DMS153 treated with DMSO at 0.1 percent for 48 hours (cell line): ENCODE measurements around the gene SEC14L2.
"Not testable (repeated sequence)": the region's sequence is repeated elsewhere in the genome, so short reads cannot be mapped to it uniquely, and the experiment has no call there.

Source experiments
- DNase-seq: peaks from one replicate; lab custom pipeline; 2025; ENCODE audit not compliant: unreplicated experiment; lab: John Stamatoyannopoulos, UW

The SEC14L2 gene

GRCh38 chr22:30373331-30374325 lies 23.2 kb upstream of the SEC14L2 start:
- DNase-seq, result no peak

- no peak for DNase-seq
Observed at GRCh38 chr22:30375312-30375849, 21.4 kb upstream of the SEC14L2 start.

GRCh38 chr22:30380011-30380410 lies 16.8 kb upstream of the SEC14L2 start:
- DNase-seq, result no peak

GRCh38 chr22:30381264-30381663 lies 15.6 kb upstream of the SEC14L2 start:
- no peak for DNase-seq

GRCh38 chr22:30382340-30382739 lies 14.5 kb upstream of the SEC14L2 start:
- no peak for DNase-seq

GRCh38 chr22:30383061-30383460 lies 13.8 kb upstream of the SEC14L2 start:
- DNase-seq, result no peak

- no peak for DNase-seq
Observed at GRCh38 chr22:30385942-30386341, 10.9 kb upstream of the SEC14L2 start.

- no peak for DNase-seq
Observed at GRCh38 chr22:30386608-30386959, 10.2 kb upstream of the SEC14L2 start.

- peak; percentile 59 for DNase-seq
Observed at GRCh38 chr22:30386960-30387827, 9.6 kb upstream of the SEC14L2 start, which contains the start of gene RNF215. RNF215 (minus strand) TSS chr22:30387411; CDS start chr22:30387313, 98 bp downstream.

GRCh38 chr22:30390974-30391691 lies 5.7 kb upstream of the SEC14L2 start:
- DNase-seq, result peak; percentile 64

- DNase-seq, result no peak
Observed at GRCh38 chr22:30392661-30393321, 4.0 kb upstream of the SEC14L2 start.

- no peak for DNase-seq
Observed at GRCh38 chr22:30393322-30393680, 3.5 kb upstream of the SEC14L2 start.

GRCh38 chr22:30393885-30394284 lies 2.9 kb upstream of the SEC14L2 start:
- no peak for DNase-seq

- DNase-seq, result no peak
Observed at GRCh38 chr22:30397656-30398635, 1.1 kb downstream of the SEC14L2 start.

GRCh38 chr22:30398685-30399680 lies 2.2 kb downstream of the SEC14L2 start:
- DNase-seq, result no peak

GRCh38 chr22:30399718-30400117 lies 2.9 kb downstream of the SEC14L2 start:
- DNase-seq, result no peak

GRCh38 chr22:30400159-30400558 lies 3.3 kb downstream of the SEC14L2 start:
- no peak for DNase-seq

- not testable (repeated sequence) for DNase-seq
Observed at GRCh38 chr22:30401024-30401423, 4.2 kb downstream of the SEC14L2 start.
